ENCODE results near the gene EMID1.

The EMID1 gene

GRCh38 chr22:29245626-29246385, 40.1 kb downstream of the EMID1 start:
- POLR2A ChIA-PET, result interaction anchor here (0.5 to 1.3 kb wide), 3 partner anchors 23 to 178 kb away, joined by 3 to 4 read pairs (median 4); no protein-coding TSS in a partner anchor
- Histone ChIP-seq H3K4me3 (ENCODE audit: low read depth, low read length) (no peak overlapping the region), H3K9me3 (ENCODE audit: control insufficient read depth, insufficient read depth, low read depth, low read length) (peaks cover 2% of the 10 kb centered on the region; the same call in 1 of the 2 replicates), H3K36me3 (ENCODE audit: control insufficient read depth in 2 of 2, insufficient read depth in 1 of 2, low read length in 2 of 2) (peaks cover 0 to 7% of the 10 kb centered on the region in 2 experiments; a peak in 1 of 3 replicates), H3K27ac (ENCODE audit: extremely low read depth, low read depth, low read length) (no peak overlapping the region), H3K4me1 (ENCODE audit: control insufficient read depth, insufficient read depth, low read length) (no peaks in the 10 kb centered on the region)
- CTCF ChIA-PET, result interaction anchor here (0.5 to 3.0 kb wide), 55 partner anchors 10 to 1285 kb away, joined by 3 to 44 read pairs (median 4); partner anchors contain the start of gene EMID1
- TF ChIP-seq ZNF488 (tag by site-specific recombination; IDR thresholded peaks at IDR 0.05) (no peak), GLIS1 (tag by site-specific recombination; IDR thresholded peaks at IDR 0.05) (0 out of 2 replicates have a peak, but pooled peaks have one; percentile 16), ZNF664 (tag by site-specific recombination; IDR thresholded peaks at IDR 0.05) (no peak), ZNF645 (tag by site-specific recombination; IDR thresholded peaks at IDR 0.05) (no peak), ZNF423 (tag by site-specific recombination; IDR thresholded peaks at IDR 0.05) (no peak), OSR2 (tag by site-specific recombination; IDR thresholded peaks at IDR 0.05) (no peak), PBX3 (CRISPR knock-in tag; IDR thresholded peaks at IDR 0.05) (0 out of 2 replicates have a peak, but pooled peaks have one; percentile 80), ZXDB (tag by site-specific recombination; IDR thresholded peaks at IDR 0.05) (no peak), ZFP3 (tag by site-specific recombination; IDR thresholded peaks at IDR 0.05; ENCODE audit: low read depth) (peak; percentile 82), ZNF302 (tag by site-specific recombination; IDR thresholded peaks at IDR 0.05; ENCODE audit: low read depth) (no peak), ZNF639 (tag by site-specific recombination; IDR thresholded peaks at IDR 0.05) (no peak), ZNF324 (tag by site-specific recombination; IDR thresholded peaks at IDR 0.05) (no peak), BCL11A (tag by site-specific recombination; IDR thresholded peaks at IDR 0.05; ENCODE audit: low read depth) (no peak), ZNF792 (tag by site-specific recombination; IDR thresholded peaks at IDR 0.05) (no peak), ZBTB48 (tag by site-specific recombination; IDR thresholded peaks at IDR 0.05) (peak; percentile 83), ZNF654 (tag by site-specific recombination; IDR thresholded peaks at IDR 0.05; ENCODE audit: low read depth) (peak; percentile 83), ZNF701 (tag by site-specific recombination; IDR thresholded peaks at IDR 0.05) (no peak), SCRT2 (tag by site-specific recombination; IDR thresholded peaks at IDR 0.05) (peak; percentile 56), ZNF2 (tag by site-specific recombination; IDR thresholded peaks at IDR 0.05) (no peak), KLF8 (tag by site-specific recombination; IDR thresholded peaks at IDR 0.05) (no peak), ZNF600 (tag by site-specific recombination; IDR thresholded peaks at IDR 0.05) (peak; percentile 47; the same call in 1 of the 2 replicates), TCF7L2 (IDR thresholded peaks at IDR 0.05; ENCODE audit: borderline replicate concordance, low read depth, low read length) (no peak), ZNF514 (tag by site-specific recombination; IDR thresholded peaks at IDR 0.05) (no peak), ZNF48 (tag by site-specific recombination; IDR thresholded peaks at IDR 0.05) (no peak), ZNF335 (tag by site-specific recombination; conservative IDR thresholded peaks at IDR 0.05) (no peak), CTCF (tag by site-specific recombination; IDR thresholded peaks at IDR 0.05) (peak; percentile 92), ZBTB44 (tag by site-specific recombination; IDR thresholded peaks at IDR 0.05) (no peak), KLF10 (tag by site-specific recombination; IDR thresholded peaks at IDR 0.05) (no peak), ZNF214 (tag by site-specific recombination; IDR thresholded peaks at IDR 0.05; ENCODE audit: borderline replicate concordance) (no peak), ZNF140 (tag by site-specific recombination; IDR thresholded peaks at IDR 0.05) (no peak), TRIM28 (IDR thresholded peaks at IDR 0.05; ENCODE audit: borderline replicate concordance, low read length) (no peak), KLF9 (tag by site-specific recombination; IDR thresholded peaks at IDR 0.05; ENCODE audit: low read depth) (no peak)
